Karpas-422 (cell line): ENCODE results near the gene FIBP. TPM values are rescaled to one million over a fixed set of nuclear protein-coding genes. Genes with fewer than 3 reads are reported as not detected.
A peak's percentile ranks its signal among the peaks of the same experiment; 100 is the strongest.

Experiments
- DNase-seq: peaks from one replicate; pipeline ENCODE4 v3.0.0-alpha.2; 2015
- H2AFZ ChIP-seq: fragments of 200-600 bp; sonication (generic); 2 replicates; pipeline ENCODE4 v1.6.1; 2014; ENCODE audit warnings: antibody characterized with exemption, low read length, mixed read lengths
- H3K27ac ChIP-seq: fragments of 200-600 bp; sonication (generic); 2 replicates; pipeline ENCODE4 v1.5.1; 2014; ENCODE audit warnings: mild to moderate bottlenecking, low read length, moderate library complexity
- H3K27me3 ChIP-seq: fragments of 200-600 bp; sonication (generic); 2 replicates; pipeline ENCODE4 v1.6.1; 2014; ENCODE audit warnings: low read length, mixed read lengths
- H3K36me3 ChIP-seq: fragments of 200-600 bp; sonication (generic); 2 replicates; pipeline ENCODE4 v1.6.1; 2014; ENCODE audit warnings: low read length, mixed read lengths; ENCODE audit not compliant: insufficient read depth
- H3K4me1 ChIP-seq: fragments of 200-600 bp; sonication (generic); 2 replicates; pipeline ENCODE4 v1.6.1; 2014; ENCODE audit warnings: mild to moderate bottlenecking, low read length, mixed read lengths
- H3K4me2 ChIP-seq: fragments of 200-600 bp; sonication (generic); 2 replicates; pipeline ENCODE4 v1.6.1; 2014; ENCODE audit warnings: low read length, low read depth, mild to moderate bottlenecking; ENCODE audit not compliant: poor library complexity, severe bottlenecking
- H3K4me3 ChIP-seq: fragments of 200-600 bp; sonication (generic); 2 replicates; pipeline ENCODE4 v1.5.1; 2014; ENCODE audit warnings: mild to moderate bottlenecking, antibody characterized with exemption, low read length, mixed read lengths
- H3K79me2 ChIP-seq: fragments of 200-600 bp; sonication (generic); 2 replicates; pipeline ENCODE4 v1.6.1; 2014; ENCODE audit warnings: mild to moderate bottlenecking, low read length, mixed read lengths
- H3K9ac ChIP-seq: fragments of 200-600 bp; sonication (generic); 2 replicates; pipeline ENCODE4 v1.6.0; 2014; ENCODE audit warnings: low read length
- H3K9me2 ChIP-seq: fragments of 200-600 bp; sonication (generic), shearing (Covaris generic); replicated peaks from 2 replicates; pipeline ENCODE4 v1.6.0; 2014; ENCODE audit warnings: mild to moderate bottlenecking, low read length, moderate library complexity; ENCODE audit not compliant: insufficient read depth
- H3K9me3 ChIP-seq: fragments of 300-700, 200-600 bp; sonication (generic); 2 replicates; pipeline ENCODE4 v1.6.1; 2014; ENCODE audit warnings: low read length, mixed read lengths
- H4K20me1 ChIP-seq: fragments of 200-600 bp; sonication (generic); 2 replicates; pipeline ENCODE4 v1.6.1; 2014; ENCODE audit warnings: mild to moderate bottlenecking, antibody characterized with exemption, low read length, low read depth; ENCODE audit not compliant: insufficient read depth
- total RNA-seq: library from RNA; depleted of rRNA; stranded (reverse); fragments of >200 nt; shearing (Covaris generic); gene quantifications from 2 replicates; pipeline ENCODE4 v1.2.3, GENCODE V29; 2014; ENCODE audit warnings: low replicate concordance

FIBP gene
- total RNA-seq, 1 experiment from 2014 or later = 207 TPM

GRCh38 chr11:65890324-65891218 lies 2.3 kb upstream of the FIBP start, which contains the start of gene CCDC85B:
Gene CCDC85B (plus strand): TSS chr11:65890673. CDS start chr11:65890784, 111 bp downstream.
- Histone ChIP-seq H3K79me2 (peaks cover 35% of the 10 kb centered on the region), H3K4me3 (peak within 1 kb of the TSS; percentile 96)

GRCh38 chr11:65887723-65888162 lies 528 bp downstream of the FIBP start:
- Histone ChIP-seq H3K4me1 (peaks cover 61% of the 10 kb centered on the region), H2AFZ (peak overlapping the region; percentile 89; the same call in 1 of the 2 replicates), H3K27ac (peak overlapping the region; percentile 30; the same call in 1 of the 2 replicates), H3K9ac (peak overlapping the region; percentile 94), H3K4me2 (peak overlapping the region; percentile 100), H3K4me3 (peak overlapping the region; percentile 95), H3K27me3 (no peaks in the 10 kb centered on the region), H3K36me3 (peaks cover 25% of the 10 kb centered on the region), H3K9me3 (no peaks in the 10 kb centered on the region), H3K79me2 (peaks cover 35% of the 10 kb centered on the region), H3K9me2 (no peaks in the 10 kb centered on the region), H4K20me1 (peaks cover 8% of the 10 kb centered on the region; the same call in 1 of the 2 replicates)
- peak; percentile 68 for DNase-seq

More at GRCh38 chr11:65890324-65891218, 2.3 kb upstream of the FIBP start, which contains the start of gene CCDC85B:
- Histone ChIP-seq H3K4me1 (peaks cover 66% of the 10 kb centered on the region), H3K36me3 (peaks cover 8% of the 10 kb centered on the region; the same call in 1 of the 2 replicates), H3K27ac (peak within 1 kb of the TSS; percentile 64), H3K27me3 (no peaks in the 10 kb centered on the region), H2AFZ (peak within 1 kb of the TSS; percentile 95; the same call in 1 of the 2 replicates), H3K9me3 (no peaks in the 10 kb centered on the region), H3K9me2 (no peaks in the 10 kb centered on the region), H3K9ac (peak within 1 kb of the TSS; percentile 97), H3K4me2 (peak within 1 kb of the TSS; percentile 100), H4K20me1 (peaks cover 8% of the 10 kb centered on the region; the same call in 1 of the 2 replicates)
- peak; percentile 98 for DNase-seq

GRCh38 chr11:65886826-65887722 lies 1.2 kb downstream of the FIBP start:
- H3K4me3 ChIP-seq = peak overlapping the region; percentile 95
- H3K27me3 ChIP-seq = no peaks in the 10 kb centered on the region
- H3K9me3 ChIP-seq = no peaks in the 10 kb centered on the region
- no peak overlapping the region for H2AFZ ChIP-seq
- peaks cover 25% of the 10 kb centered on the region for H3K36me3 ChIP-seq
- H3K27ac ChIP-seq = peak overlapping the region; percentile 30; the same call in 1 of the 2 replicates
- peaks cover 35% of the 10 kb centered on the region for H3K79me2 ChIP-seq
- peaks cover 5% of the 10 kb centered on the region; the same call in 1 of the 2 replicates for H4K20me1 ChIP-seq
- H3K9me2 ChIP-seq = no peaks in the 10 kb centered on the region
- H3K4me1 ChIP-seq = peaks cover 54% of the 10 kb centered on the region
- DNase-seq = no peak
- peak overlapping the region; percentile 100 for H3K4me2 ChIP-seq
- H3K9ac ChIP-seq = peak overlapping the region; percentile 94

GRCh38 chr11:65885808-65886536 lies 2.3 kb downstream of the FIBP start:
- H2AFZ ChIP-seq = no peak overlapping the region
- peak overlapping the region; percentile 100 for H3K4me2 ChIP-seq
- peaks cover 48% of the 10 kb centered on the region for H3K4me1 ChIP-seq
- no peaks in the 10 kb centered on the region; the same call in 1 of the 2 replicates for H4K20me1 ChIP-seq
- DNase-seq = no peak
- H3K9me2 ChIP-seq = no peaks in the 10 kb centered on the region
- H3K27ac ChIP-seq = no peak overlapping the region
- H3K9me3 ChIP-seq = no peaks in the 10 kb centered on the region
- H3K79me2 ChIP-seq = peaks cover 24% of the 10 kb centered on the region
- no peak overlapping the region for H3K4me3 ChIP-seq
- peaks cover 25% of the 10 kb centered on the region for H3K36me3 ChIP-seq
- H3K27me3 ChIP-seq = no peaks in the 10 kb centered on the region
- no peak overlapping the region; the same call in 1 of the 2 replicates for H3K9ac ChIP-seq

GRCh38 chr11:65885231-65885630 lies 3.0 kb downstream of the FIBP start:
- Histone ChIP-seq H3K4me1 (peaks cover 47% of the 10 kb centered on the region), H3K9ac (no peak overlapping the region; the same call in 1 of the 2 replicates), H3K36me3 (peaks cover 25% of the 10 kb centered on the region)

GRCh38 chr11:65884716-65885092 lies 3.6 kb downstream of the FIBP start:
- Histone ChIP-seq H4K20me1 (no peaks in the 10 kb centered on the region; the same call in 1 of the 2 replicates), H3K9ac (no peak overlapping the region; the same call in 1 of the 2 replicates), H3K4me3 (no peak overlapping the region), H3K4me1 (peaks cover 41% of the 10 kb centered on the region), H3K9me3 (no peaks in the 10 kb centered on the region), H3K36me3 (peaks cover 25% of the 10 kb centered on the region), H3K79me2 (peaks cover 22% of the 10 kb centered on the region), H3K27me3 (no peaks in the 10 kb centered on the region), H3K9me2 (no peaks in the 10 kb centered on the region), H3K27ac (no peak overlapping the region), H2AFZ (no peak overlapping the region), H3K4me2 (no peak overlapping the region)
- peak; percentile 92 for DNase-seq

More at GRCh38 chr11:65885231-65885630, 3.0 kb downstream of the FIBP start:
- Histone ChIP-seq H3K27me3 (no peaks in the 10 kb centered on the region), H4K20me1 (no peaks in the 10 kb centered on the region; the same call in 1 of the 2 replicates), H3K9me2 (no peaks in the 10 kb centered on the region), H3K4me3 (no peak overlapping the region), H3K4me2 (no peak overlapping the region), H3K27ac (no peak overlapping the region), H3K79me2 (peaks cover 22% of the 10 kb centered on the region), H2AFZ (no peak overlapping the region), H3K9me3 (no peaks in the 10 kb centered on the region)
- peak; percentile 54 for DNase-seq
